Measurements from ENCODE around the gene CUTA.

Gene CUTA

DNA sequence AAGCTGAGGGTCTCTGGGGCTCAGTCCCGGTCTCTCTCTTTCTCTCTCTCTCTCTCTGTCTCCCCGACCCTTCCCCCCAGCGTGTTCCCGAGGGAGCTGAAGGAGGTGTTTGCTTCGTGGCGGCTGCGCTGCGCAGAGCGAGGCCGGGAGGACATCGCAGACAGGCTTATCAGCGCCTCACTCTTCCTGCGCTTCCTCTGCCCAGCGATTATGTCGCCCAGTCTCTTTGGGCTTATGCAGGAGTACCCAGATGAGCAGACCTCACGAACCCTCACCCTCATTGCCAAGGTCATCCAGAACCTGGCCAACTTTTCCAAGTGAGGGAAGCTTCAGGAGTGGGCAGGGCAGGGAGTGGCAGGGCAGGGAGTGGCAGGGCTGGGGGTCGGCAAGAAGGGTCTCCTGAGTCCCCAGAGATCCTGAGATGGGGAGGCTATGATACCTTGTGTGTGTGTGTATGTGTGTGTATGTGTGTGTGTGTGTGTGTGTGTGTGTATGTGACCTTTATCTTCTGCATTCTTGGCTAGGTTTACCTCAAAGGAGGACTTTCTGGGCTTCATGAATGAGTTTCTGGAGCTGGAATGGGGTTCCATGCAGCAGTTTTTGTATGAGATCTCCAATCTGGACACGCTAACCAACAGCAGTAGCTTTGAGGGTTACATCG, 22.9 kb upstream of the CUTA start:
- no peak overlapping the region for H3K4me3 ChIP-seq (ENCODE audit: low read depth, low read length)
- TF ChIP-seq, protein P1, sequence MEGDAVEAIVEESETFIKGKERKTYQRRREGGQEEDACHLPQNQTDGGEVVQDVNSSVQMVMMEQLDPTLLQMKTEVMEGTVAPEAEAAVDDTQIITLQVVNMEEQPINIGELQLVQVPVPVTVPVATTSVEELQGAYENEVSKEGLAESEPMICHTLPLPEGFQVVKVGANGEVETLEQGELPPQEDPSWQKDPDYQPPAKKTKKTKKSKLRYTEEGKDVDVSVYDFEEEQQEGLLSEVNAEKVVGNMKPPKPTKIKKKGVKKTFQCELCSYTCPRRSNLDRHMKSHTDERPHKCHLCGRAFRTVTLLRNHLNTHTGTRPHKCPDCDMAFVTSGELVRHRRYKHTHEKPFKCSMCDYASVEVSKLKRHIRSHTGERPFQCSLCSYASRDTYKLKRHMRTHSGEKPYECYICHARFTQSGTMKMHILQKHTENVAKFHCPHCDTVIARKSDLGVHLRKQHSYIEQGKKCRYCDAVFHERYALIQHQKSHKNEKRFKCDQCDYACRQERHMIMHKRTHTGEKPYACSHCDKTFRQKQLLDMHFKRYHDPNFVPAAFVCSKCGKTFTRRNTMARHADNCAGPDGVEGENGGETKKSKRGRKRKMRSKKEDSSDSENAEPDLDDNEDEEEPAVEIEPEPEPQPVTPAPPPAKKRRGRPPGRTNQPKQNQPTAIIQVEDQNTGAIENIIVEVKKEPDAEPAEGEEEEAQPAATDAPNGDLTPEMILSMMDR (IDR thresholded peaks at IDR 0.05; ENCODE audit: insufficient read depth, low read depth, low read length, missing control alignments), result no peak
- DNase-seq (ENCODE audit: low read depth), result no peak

DNA sequence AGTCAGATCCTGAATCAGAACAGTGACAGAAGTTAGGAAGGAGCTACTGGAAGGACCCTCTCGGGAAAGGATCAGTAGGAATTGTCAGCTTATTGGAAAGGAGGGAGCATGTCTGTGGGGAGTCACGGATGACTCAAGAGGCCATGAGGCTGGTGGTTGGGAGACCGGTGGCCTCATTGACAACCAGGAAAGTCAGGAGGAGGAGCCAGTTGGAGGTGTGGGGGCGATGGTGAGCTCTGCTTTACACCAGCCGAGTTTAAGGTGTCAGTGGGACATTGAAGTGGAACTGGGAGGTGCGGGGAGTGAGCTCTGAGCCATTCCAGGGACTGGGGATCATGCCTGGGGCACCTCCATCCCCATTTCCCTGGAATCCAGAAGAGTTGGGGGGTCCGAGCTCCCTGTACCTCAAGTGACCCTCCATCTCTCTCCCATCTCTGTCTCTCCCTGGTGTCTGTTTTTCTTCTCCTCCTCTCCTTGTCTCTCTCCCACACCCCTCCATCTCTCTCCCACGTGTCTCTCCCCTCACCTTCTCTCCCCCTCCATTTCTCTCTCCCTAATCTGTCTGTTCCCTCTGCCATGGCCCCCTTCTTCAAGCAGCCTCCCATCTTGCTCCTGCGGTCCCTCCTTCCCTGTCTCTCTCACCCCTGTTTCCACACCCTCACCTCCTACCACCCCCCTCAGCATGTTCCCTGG, 22.2 kb upstream of the CUTA start:
- DNase-seq (ENCODE audit: low read depth), result no peak
- TF ChIP-seq, protein P1 (IDR thresholded peaks at IDR 0.05; ENCODE audit: insufficient read depth, low read depth, low read length, missing control alignments), result no peak
- H3K4me3 ChIP-seq (ENCODE audit: low read depth, low read length), result no peak overlapping the region

DNA sequence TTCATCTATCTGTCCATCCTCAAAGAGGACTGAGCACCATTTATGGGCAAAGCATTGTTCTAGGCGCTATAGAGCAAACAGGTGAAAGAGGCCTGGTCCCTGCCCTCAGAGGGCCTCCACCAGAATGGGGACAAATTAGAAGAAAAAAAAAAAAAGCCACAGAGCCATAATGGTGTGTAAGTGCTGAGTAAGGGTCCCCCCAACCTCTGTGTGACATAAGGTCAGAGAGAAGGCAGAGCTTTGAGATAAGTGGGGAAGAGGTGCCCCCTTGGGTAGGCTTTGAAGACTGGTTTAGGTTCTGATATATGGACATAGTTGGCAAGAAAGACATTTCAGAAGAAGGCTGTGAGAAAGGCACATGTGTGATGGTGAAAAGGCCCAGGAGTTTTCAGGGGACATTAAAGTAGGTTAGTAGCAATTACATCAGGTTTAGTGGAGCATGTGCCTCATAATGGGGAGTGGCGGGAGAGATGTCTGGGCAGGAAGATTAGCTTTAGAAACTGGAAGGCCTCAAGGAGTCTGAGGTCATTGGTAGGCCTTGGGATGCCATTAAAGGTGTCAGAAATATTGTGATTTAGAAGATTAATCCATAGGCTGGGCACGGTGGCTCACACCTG, 21.2 kb upstream of the CUTA start:
- TF ChIP-seq, protein P1 (IDR thresholded peaks at IDR 0.05; ENCODE audit: insufficient read depth, low read depth, low read length, missing control alignments), result no peak
- no peak overlapping the region for H3K4me3 ChIP-seq (ENCODE audit: low read depth, low read length)
- DNase-seq (ENCODE audit: low read depth), result no peak

DNA sequence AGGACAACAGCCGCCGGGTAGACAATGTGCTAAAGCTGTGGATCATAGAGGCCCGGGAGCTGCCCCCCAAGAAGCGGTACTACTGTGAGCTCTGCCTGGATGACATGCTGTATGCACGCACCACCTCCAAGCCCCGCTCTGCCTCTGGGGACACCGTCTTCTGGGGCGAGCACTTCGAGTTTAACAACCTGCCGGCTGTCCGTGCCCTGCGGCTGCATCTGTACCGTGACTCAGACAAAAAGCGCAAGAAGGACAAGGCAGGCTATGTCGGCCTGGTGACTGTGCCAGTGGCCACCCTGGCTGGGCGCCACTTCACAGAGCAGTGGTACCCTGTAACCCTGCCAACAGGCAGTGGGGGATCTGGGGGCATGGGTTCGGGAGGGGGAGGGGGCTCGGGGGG, 19.8 kb upstream of the CUTA start:
- H3K4me3 ChIP-seq (ENCODE audit: low read depth, low read length), result no peak overlapping the region
- TF ChIP-seq, protein P1 (IDR thresholded peaks at IDR 0.05; ENCODE audit: insufficient read depth, low read depth, low read length, missing control alignments), result no peak
- DNase-seq (ENCODE audit: low read depth), result no peak

DNA sequence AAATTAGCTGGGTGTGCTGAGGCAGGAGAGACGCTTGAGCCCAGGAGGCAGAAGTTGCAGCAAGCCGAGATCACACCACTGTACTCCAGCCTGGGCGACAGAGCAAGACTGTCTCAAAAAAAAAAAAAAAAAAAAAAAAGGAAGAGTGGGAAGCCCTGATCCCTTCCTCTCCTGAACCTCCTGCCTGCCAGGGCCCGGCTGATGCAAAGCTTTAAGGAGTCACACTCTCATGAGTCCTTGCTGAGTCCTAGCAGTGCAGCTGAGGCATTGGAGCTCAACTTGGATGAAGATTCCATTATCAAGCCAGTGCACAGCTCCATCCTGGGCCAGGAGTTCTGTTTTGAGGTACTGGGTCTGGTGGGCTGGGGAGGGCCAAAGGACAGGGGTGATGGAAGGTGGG, 17.1 kb upstream of the CUTA start:
- TF ChIP-seq, protein P1 (IDR thresholded peaks at IDR 0.05; ENCODE audit: insufficient read depth, low read depth, low read length, missing control alignments), result no peak
- H3K4me3 ChIP-seq (ENCODE audit: low read depth, low read length), result no peak overlapping the region
- DNase-seq (ENCODE audit: low read depth), result no peak

DNA sequence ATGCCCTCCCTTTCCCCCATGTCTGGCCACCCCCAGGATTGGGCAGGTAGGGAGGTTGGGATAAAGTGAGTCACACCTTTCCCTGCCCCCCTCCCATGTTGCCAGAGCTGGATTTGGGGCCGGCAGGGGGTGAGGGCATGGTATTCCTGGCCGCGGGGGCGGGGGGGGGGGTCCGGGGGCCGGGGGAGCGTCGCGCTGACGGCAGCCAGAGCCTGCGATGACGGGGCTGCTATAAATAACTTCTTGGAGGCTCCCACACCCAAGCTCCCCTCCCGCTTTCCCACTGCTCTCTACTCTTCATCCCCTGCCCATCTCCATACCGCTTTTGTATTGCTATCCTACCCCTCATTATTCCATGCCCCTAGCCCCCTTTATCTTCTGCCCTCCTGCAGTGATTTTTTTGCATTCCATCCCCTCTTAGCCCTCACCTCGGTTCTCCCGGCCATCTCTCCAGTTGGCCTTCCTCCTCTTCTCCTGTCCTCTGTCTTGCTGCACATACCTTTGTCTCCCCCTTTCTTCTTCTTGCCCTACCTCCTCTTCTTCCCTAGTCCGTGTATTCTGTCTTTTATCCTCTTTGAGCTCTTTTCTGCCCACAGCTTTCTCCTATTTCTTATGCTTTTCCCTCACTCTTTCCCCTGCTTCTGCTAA, 15.8 kb upstream of the CUTA start:
- no peak overlapping the region for H3K4me3 ChIP-seq (ENCODE audit: low read depth, low read length)
- no peak for DNase-seq (ENCODE audit: low read depth)
- TF ChIP-seq, protein P1 (IDR thresholded peaks at IDR 0.05; ENCODE audit: insufficient read depth, low read depth, low read length, missing control alignments), result no peak
